Fibroblast of villous mesenchyme (primary cell): ENCODE data around the gene LRRC36. TPM values are rescaled to one million over a fixed set of nuclear protein-coding genes. Genes with fewer than 3 reads are reported as not detected.

Experiments
- DNase-seq: peaks from one replicate; pipeline ENCODE4 v3.0.0-alpha.2; 2010; ENCODE audit warnings: low read depth
- H3K4me3 ChIP-seq: 2 replicates; pipeline ENCODE4 v1.5.1; 2011; ENCODE audit warnings: low read depth, mild to moderate bottlenecking, low read length
- CTCF ChIP-seq: IDR thresholded peaks from 2 replicates; pipeline ENCODE4 v1.5.1; 2012; ENCODE audit warnings: low read depth, mild to moderate bottlenecking, low read length; ENCODE audit not compliant: insufficient read depth
- total RNA-seq: library from RNA; depleted of rRNA; stranded (reverse); fragments of >200 nt; gene quantifications from 2 replicates; pipeline ENCODE4 v1.2.3, GENCODE V29; 2012

Gene LRRC36
- total RNA-seq, 1 donor, result not detected

GRCh38 chr16:67425580-67425979 is 99.0 kb downstream of the LRRC36 start:
- no peak for DNase-seq
- H3K4me3 ChIP-seq, result no peak overlapping the region
- no peak for TF ChIP-seq CTCF

GRCh38 chr16:67426022-67426421 is 99.4 kb downstream of the LRRC36 start:
- TF ChIP-seq CTCF, result no peak
- no peak for DNase-seq
- no peak overlapping the region for H3K4me3 ChIP-seq

- no peak overlapping the region for H3K4me3 ChIP-seq
- DNase-seq, result no peak
- no peak for TF ChIP-seq CTCF
Measured at GRCh38 chr16:67426950-67427349, 100.3 kb downstream of the LRRC36 start.

GRCh38 chr16:67428146-67428731 is 101.6 kb downstream of the LRRC36 start:
- peak; percentile 71 for DNase-seq
- TF ChIP-seq CTCF, result peak; percentile 96

GRCh38 chr16:67429053-67429798 is 102.6 kb downstream of the LRRC36 start:
- H3K4me3 ChIP-seq, result no peak overlapping the region
- no peak for TF ChIP-seq CTCF
- DNase-seq, result no peak

More at GRCh38 chr16:67428146-67428731, 101.6 kb downstream of the LRRC36 start:
- no peak overlapping the region for H3K4me3 ChIP-seq

- peak overlapping the region; percentile 44 for H3K4me3 ChIP-seq
- DNase-seq, result no peak
- TF ChIP-seq CTCF, result no peak
Measured at GRCh38 chr16:67429799-67430503, 103.3 kb downstream of the LRRC36 start.
